ENCODE results near the gene MTPN. TPM values are rescaled to one million over a fixed set of nuclear protein-coding genes. Genes with fewer than 3 reads are reported as not detected.

MTPN gene
- total and polyA plus RNA-seq, 8 donors: 33.2 to 99.3 (median 59.4) TPM

- no peaks in the 10 kb centered on the region for H3K27me3 ChIP-seq
- H3K9me3 ChIP-seq: no peaks in the 10 kb centered on the region
- WGBS, 5 donors: 70 to 91% (median 75%) methylated on average over 3 of the region's 3 CpGs
- intact Hi-C loops (cut with DNase I; ENCODE audit: low total_unique reads): no loop called here
- no peak overlapping the region for H3K4me3 ChIP-seq
- peaks cover 4 to 36% (median 31%) of the 10 kb centered on the region in 4 donors for H3K36me3 ChIP-seq
- H3K4me1 ChIP-seq: peaks cover 10 to 58% (median 31%) of the 10 kb centered on the region in 4 donors
- no peak for TF ChIP-seq EP300 (IDR thresholded peaks at IDR 0.05)
- TF ChIP-seq POLR2AphosphoS5 (IDR thresholded peaks at IDR 0.05): no peak
- no peak for TF ChIP-seq CTCF (IDR thresholded peaks at IDR 0.05)
- TF ChIP-seq POLR2A (IDR thresholded peaks at IDR 0.05): no peak
- DNase-seq: no peak
- no peak overlapping the region for H3K27ac ChIP-seq
Measured at GRCh38 chr7:135929722-135930141, 47.4 kb downstream of the MTPN start.

- Histone ChIP-seq H3K4me1 (peaks cover 7 to 54% (median 28%) of the 10 kb centered on the region in 4 donors), H3K36me3 (peaks cover 4 to 36% (median 31%) of the 10 kb centered on the region in 4 donors), H3K4me3 (no peak overlapping the region), H3K27me3 (no peaks in the 10 kb centered on the region), H3K27ac (no peak overlapping the region), H3K9me3 (no peaks in the 10 kb centered on the region)
- WGBS, 5 donors: 75 to 88% (median 84%) methylated on average over 2 of the region's 2 CpGs
- no peak for TF ChIP-seq POLR2AphosphoS5 (IDR thresholded peaks at IDR 0.05)
- no peak for TF ChIP-seq CTCF (IDR thresholded peaks at IDR 0.05)
- TF ChIP-seq POLR2A (IDR thresholded peaks at IDR 0.05): no peak
- no peak for TF ChIP-seq EP300 (IDR thresholded peaks at IDR 0.05)
- intact Hi-C loops (cut with DNase I; ENCODE audit: low total_unique reads): no loop called here
- DNase-seq: no peak
Measured at GRCh38 chr7:135929249-135929648, 47.9 kb downstream of the MTPN start.

- Histone ChIP-seq H3K27me3 (no peaks in the 10 kb centered on the region), H3K9me3 (no peaks in the 10 kb centered on the region), H3K27ac (no peak overlapping the region), H3K4me1 (peaks cover 7 to 43% (median 24%) of the 10 kb centered on the region in 4 donors), H3K36me3 (peaks cover 4 to 36% (median 31%) of the 10 kb centered on the region in 4 donors), H3K4me3 (no peak overlapping the region)
- intact Hi-C loops (cut with DNase I; ENCODE audit: low total_unique reads): no loop called here
- DNase-seq: no peak
- TF ChIP-seq CTCF (IDR thresholded peaks at IDR 0.05) (no peak), POLR2A (IDR thresholded peaks at IDR 0.05) (no peak), POLR2AphosphoS5 (IDR thresholded peaks at IDR 0.05) (no peak), EP300 (IDR thresholded peaks at IDR 0.05) (no peak)
Measured at GRCh38 chr7:135928136-135928535, 49.0 kb downstream of the MTPN start.

GRCh38 chr7:135925210-135925609, 51.9 kb downstream of the MTPN start:
- Histone ChIP-seq H3K4me3 (no peak overlapping the region), H3K27ac (no peak overlapping the region), H3K36me3 (peaks cover 4 to 36% (median 31%) of the 10 kb centered on the region in 4 donors), H3K4me1 (peaks cover 0 to 20% (median 10%) of the 10 kb centered on the region in 4 donors), H3K27me3 (no peaks in the 10 kb centered on the region), H3K9me3 (no peaks in the 10 kb centered on the region)
- WGBS, 5 donors: 70 to 80% (median 73%) methylated on average over 3 of the region's 3 CpGs
- no peak for DNase-seq
- intact Hi-C loops (cut with DNase I; ENCODE audit: low total_unique reads): no loop called here
- TF ChIP-seq EP300 (IDR thresholded peaks at IDR 0.05) (no peak), POLR2A (IDR thresholded peaks at IDR 0.05) (no peak), POLR2AphosphoS5 (IDR thresholded peaks at IDR 0.05) (no peak), CTCF (IDR thresholded peaks at IDR 0.05) (no peak)
